Transverse colon (tissue), 4 donors: Measurements from ENCODE around the gene NNAT. TPM values are rescaled to one million over a fixed set of nuclear protein-coding genes. Genes with fewer than 3 reads are reported as not detected.

Source experiments
- DNase-seq: peaks from one replicate; pipeline ENCODE4 v3.0.0-alpha.2; 2019
- H3K27ac ChIP-seq, 4 donors: fragments of 200-600 bp; sonication (generic); 2 replicates each; pipeline ENCODE4 v1.5.1; 2016 to 2018; ENCODE audit warnings: inconsistent platforms in 4 of 4
- H3K27me3 ChIP-seq: fragments of 200-600 bp; sonication (generic); 2 replicates; pipeline ENCODE4 v1.5.1; 2017; ENCODE audit warnings: inconsistent platforms
- H3K36me3 ChIP-seq, 4 donors: fragments of 200-600 bp; sonication (generic); 2 replicates each; pipeline ENCODE4 v1.5.1; 2017 to 2019; ENCODE audit warnings: inconsistent platforms in 4 of 4
- H3K4me1 ChIP-seq, 4 donors: fragments of 200-600 bp; sonication (generic); 2 replicates each; pipeline ENCODE4 v1.5.1; 2017 to 2020; ENCODE audit warnings: inconsistent platforms in 4 of 4
- H3K4me3 ChIP-seq, 4 donors: fragments of 200-600 bp; sonication (generic); 1 replicate in 1 of 4; 2 replicates in 3 of 4; pipeline versions ENCODE4 v1.5.1 to v1.6.1; 2017 to 2019; ENCODE audit warnings: inconsistent platforms in 4 of 4
- H3K9me3 ChIP-seq, 2 donors: fragments of 200-600 bp; sonication (generic); 2 replicates each; pipeline ENCODE4 v1.5.1; 2017 to 2019; ENCODE audit warnings: inconsistent platforms in 2 of 2
- EP300 ChIP-seq: sonication (generic); formaldehyde crosslinking; IDR thresholded peaks from one replicate; pipeline ENCODE4 v1.6.1; 2017; ENCODE audit warnings: antibody characterized with exemption, low read depth
- POLR2A ChIP-seq: fragments of 450-650 bp; IDR thresholded peaks from one replicate; pipeline ENCODE4 v1.6.1; 2016; ENCODE audit warnings: antibody characterized with exemption, mild to moderate bottlenecking, moderate library complexity
- POLR2AphosphoS5 ChIP-seq, 3 donors: sonication (generic); formaldehyde crosslinking; IDR thresholded peaks; one replicate each; pipeline ENCODE4 v1.6.1; 2016; ENCODE audit warnings: antibody characterized with exemption in 3 of 3
- WGBS, 2 donors: methylation state at CpG; one replicate each; pipeline ENCODE4 v1.1.5; 2018; ENCODE audit warnings: low coverage in 1 of 2; 5-methylcytosine and 5-hydroxymethylcytosine counted together
- in situ Hi-C, 4 donors: fragments of 200-750 bp; cut with MboI; loops; one replicate each; pipeline versions ENCODE4 v1.15.0 to v1.15.1; 2017; ENCODE audit warnings: low sequenced_read_pairs in 3 of 4, low pct_ligation_motif_present in 1 of 4, low pct_unique_long_range_greater_than_20kb in 1 of 4
- intact Hi-C: fragments of 100-400 bp; cut with DNase I; formaldehyde crosslinking; loops from one replicate; pipeline ENCODE4 v1.15.1; 2023; ENCODE audit warnings: low total_unique reads
- total RNA-seq, 4 donors: library from RNA; depleted of rRNA; stranded (reverse); fragments of >200 nt; gene quantifications; one replicate each; pipeline ENCODE4 v1.1.0, GENCODE V29; 2016
- TF ChIP-seq, protein P1 (sequence below), 5 experiments: fragments of 200-600 bp in 3 of 5; fragments of 450-650 bp in 2 of 5; sonication (generic) in 3 of 5; IDR thresholded peaks; 1 replicate in 2 of 5; 2 replicates in 3 of 5; pipeline ENCODE4 v1.5.1; 2016 to 2017; ENCODE audit warnings: antibody characterized with exemption in 5 of 5, inconsistent platforms in 3 of 5, mild to moderate bottlenecking in 2 of 5, moderate library complexity in 1 of 5

NNAT gene
- total RNA-seq, 4 donors from 2014 or later, result 11.3 to 33.0 (median 14.3) TPM

DNA sequence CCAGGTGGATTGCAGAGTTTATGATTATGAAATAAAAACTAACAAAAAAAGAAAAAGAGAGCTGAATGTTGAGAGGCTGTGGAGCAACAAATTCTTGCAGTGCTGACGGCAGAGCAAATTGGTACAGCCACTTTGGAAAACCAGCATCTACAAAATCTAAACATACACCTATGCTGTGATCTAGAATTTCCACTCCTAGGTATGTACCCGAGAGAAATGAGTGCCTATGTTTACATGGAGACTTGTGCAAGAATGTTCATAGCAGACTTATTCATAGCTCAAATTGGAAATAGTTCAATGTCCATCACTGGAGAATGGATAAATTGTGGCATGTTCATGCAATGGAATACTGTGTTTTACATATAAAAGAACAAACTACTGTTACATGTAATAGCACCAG lies 9.6 kb downstream of the NNAT start:
- DNase-seq, result no peak
- Histone ChIP-seq H3K36me3 (no peaks in the 10 kb centered on the region), H3K4me3 (no peak overlapping the region), H3K9me3 (no peaks in the 10 kb centered on the region), H3K27ac (no peak overlapping the region), H3K27me3 (no peaks in the 10 kb centered on the region), H3K4me1 (peaks cover 8 to 38% (median 22%) of the 10 kb centered on the region in 4 donors)
- WGBS, 2 donors, result 75 to 83% methylated on average over 1 to 2 of the region's 2 CpGs
- no peak for TF ChIP-seq POLR2A
- intact Hi-C loops, result loop anchor here (5.0 kb wide), 1 partner anchor 138 kb away; no protein-coding TSS in a partner anchor
- in situ Hi-C loops, result loop anchor here (5.0 to 25.0 kb wide), 6 partner anchors 126 to 336 kb away; no protein-coding TSS in a partner anchor

DNA sequence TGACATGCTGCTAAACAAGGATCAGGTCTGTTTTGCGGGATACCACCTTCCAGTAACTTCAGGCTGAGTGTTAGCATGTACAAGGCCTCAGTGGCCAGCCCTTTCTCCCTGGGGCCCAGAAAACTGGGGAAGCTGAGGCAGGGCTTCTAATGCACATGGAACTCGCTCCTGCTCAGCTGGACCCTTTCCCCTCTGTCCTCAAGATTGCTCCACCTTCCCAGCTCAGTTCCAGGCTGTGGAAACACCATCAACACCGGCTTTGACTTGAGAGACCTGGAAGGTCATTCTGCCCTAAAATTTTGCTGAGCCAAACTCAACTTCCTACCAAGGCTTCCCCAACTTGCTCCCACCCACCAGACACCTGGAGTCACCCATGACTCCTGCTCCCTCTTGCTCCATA lies 10.8 kb downstream of the NNAT start:
- Histone ChIP-seq H3K9me3 (no peaks in the 10 kb centered on the region), H3K4me1 (peaks cover 4 to 37% (median 16%) of the 10 kb centered on the region in 4 donors), H3K36me3 (no peaks in the 10 kb centered on the region), H3K27me3 (no peaks in the 10 kb centered on the region), H3K27ac (no peak overlapping the region), H3K4me3 (no peak overlapping the region)
- no peak for TF ChIP-seq POLR2AphosphoS5 (IDR thresholded peaks at IDR 0.05)
- TF ChIP-seq, protein P1, sequence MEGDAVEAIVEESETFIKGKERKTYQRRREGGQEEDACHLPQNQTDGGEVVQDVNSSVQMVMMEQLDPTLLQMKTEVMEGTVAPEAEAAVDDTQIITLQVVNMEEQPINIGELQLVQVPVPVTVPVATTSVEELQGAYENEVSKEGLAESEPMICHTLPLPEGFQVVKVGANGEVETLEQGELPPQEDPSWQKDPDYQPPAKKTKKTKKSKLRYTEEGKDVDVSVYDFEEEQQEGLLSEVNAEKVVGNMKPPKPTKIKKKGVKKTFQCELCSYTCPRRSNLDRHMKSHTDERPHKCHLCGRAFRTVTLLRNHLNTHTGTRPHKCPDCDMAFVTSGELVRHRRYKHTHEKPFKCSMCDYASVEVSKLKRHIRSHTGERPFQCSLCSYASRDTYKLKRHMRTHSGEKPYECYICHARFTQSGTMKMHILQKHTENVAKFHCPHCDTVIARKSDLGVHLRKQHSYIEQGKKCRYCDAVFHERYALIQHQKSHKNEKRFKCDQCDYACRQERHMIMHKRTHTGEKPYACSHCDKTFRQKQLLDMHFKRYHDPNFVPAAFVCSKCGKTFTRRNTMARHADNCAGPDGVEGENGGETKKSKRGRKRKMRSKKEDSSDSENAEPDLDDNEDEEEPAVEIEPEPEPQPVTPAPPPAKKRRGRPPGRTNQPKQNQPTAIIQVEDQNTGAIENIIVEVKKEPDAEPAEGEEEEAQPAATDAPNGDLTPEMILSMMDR (IDR thresholded peaks at IDR 0.05), result no peak
- TF ChIP-seq EP300, result no peak
- no peak for TF ChIP-seq POLR2A
- 67 to 86% methylated on average over 2 to 3 of the region's 3 CpGs for WGBS, 2 donors
- in situ Hi-C loops (loop anchor here (5.0 to 25.0 kb wide), 6 partner anchors 127 to 337 kb away; no protein-coding TSS in a partner anchor), intact Hi-C loops (loop anchor here (5.0 kb wide), 1 partner anchor 140 kb away; no protein-coding TSS in a partner anchor)
- DNase-seq, result no peak

DNA sequence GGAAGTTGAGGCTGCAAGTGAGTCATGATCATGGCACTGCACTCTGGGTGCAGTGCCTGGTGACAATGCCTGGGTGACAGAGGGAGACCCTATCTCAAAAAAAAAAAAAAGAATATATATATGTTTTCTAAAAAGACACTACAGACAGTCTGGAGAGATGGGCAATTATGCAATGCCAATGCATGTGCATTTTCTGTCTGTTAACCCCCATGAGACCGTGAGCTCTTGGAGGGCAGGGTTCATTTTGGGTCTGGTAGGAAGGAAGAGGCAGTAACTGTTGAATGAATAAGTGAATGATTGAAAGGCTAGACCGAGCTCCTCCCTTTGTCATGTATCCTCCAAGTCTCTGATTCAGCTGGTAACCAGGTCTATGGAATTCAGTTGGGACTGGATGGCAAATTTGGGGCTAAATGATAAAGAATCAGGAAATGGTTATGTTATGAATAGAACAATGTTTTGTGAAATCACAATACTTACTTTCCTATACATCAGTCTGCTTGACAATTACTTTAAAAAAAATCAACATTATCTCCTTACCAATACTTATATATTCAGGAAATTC lies 12.2 kb downstream of the NNAT start:
- H3K27me3 ChIP-seq, result no peaks in the 10 kb centered on the region
- DNase-seq, result no peak
- H3K36me3 ChIP-seq, result no peaks in the 10 kb centered on the region
- in situ Hi-C loops, result loop anchor here (5.0 to 25.0 kb wide), 6 partner anchors 128 to 338 kb away; no protein-coding TSS in a partner anchor
- intact Hi-C loops, result loop anchor here (5.0 kb wide), 1 partner anchor 141 kb away; no protein-coding TSS in a partner anchor
- H3K9me3 ChIP-seq, result no peaks in the 10 kb centered on the region
- peaks cover 4 to 36% (median 15%) of the 10 kb centered on the region in 4 donors for H3K4me1 ChIP-seq
- WGBS, 2 donors, result 72 to 83% methylated on average over 2 of the region's 2 CpGs
- H3K27ac ChIP-seq, result no peak overlapping the region
- H3K4me3 ChIP-seq, result no peak overlapping the region
- TF ChIP-seq EP300 (no peak), POLR2A (no peak), POLR2AphosphoS5 (IDR thresholded peaks at IDR 0.05) (no peak)
- TF ChIP-seq, protein P1 (IDR thresholded peaks at IDR 0.05), result no peak

DNA sequence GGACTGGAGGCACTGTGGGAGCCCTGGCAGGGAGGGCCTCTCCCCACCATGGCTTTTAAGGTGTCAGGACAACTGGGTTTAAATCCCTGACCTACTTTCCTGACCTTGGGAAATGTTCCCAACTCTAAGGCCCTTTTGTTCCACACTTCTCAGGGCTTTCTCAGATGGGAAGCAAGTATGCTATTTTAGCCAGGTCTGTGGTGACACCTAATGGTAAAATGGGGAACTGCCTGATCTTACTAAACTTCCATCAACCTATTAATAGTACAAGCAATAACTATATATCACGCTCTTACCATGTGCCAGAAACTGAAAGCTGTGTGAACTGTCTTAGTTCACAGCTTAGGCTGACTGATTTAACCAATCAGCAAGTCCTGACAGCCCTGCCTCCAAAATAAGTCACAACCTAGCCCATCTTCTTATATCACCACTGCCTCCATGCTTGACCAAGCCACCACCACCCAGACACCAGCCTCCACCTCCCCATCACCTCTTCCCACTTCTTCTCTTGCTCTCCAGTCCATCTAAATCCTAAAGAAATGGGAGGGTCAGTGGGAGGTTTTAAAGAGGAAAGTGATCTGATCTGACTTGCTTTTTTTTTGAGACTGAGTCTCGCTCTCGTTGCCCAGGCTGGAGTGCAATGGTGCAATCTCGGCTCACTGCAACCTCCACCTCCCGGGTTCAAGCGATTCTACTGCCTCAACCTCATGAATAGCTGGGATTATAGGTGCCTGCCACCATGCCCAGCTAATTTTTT lies 13.5 kb downstream of the NNAT start:
- WGBS, 2 donors, result 67 to 100% methylated on average over 2 to 6 of the region's 6 CpGs
- Histone ChIP-seq H3K9me3 (no peaks in the 10 kb centered on the region), H3K4me1 (peaks cover 3 to 35% (median 10%) of the 10 kb centered on the region in 4 donors), H3K27ac (no peak overlapping the region), H3K27me3 (no peaks in the 10 kb centered on the region), H3K36me3 (no peaks in the 10 kb centered on the region), H3K4me3 (no peak overlapping the region)
- in situ Hi-C loops, result loop anchor here (5.0 to 25.0 kb wide), 8 partner anchors 130 to 340 kb away; no protein-coding TSS in a partner anchor
- TF ChIP-seq, protein P1 (IDR thresholded peaks at IDR 0.05), result peak; percentile 82 to 97 (median 87)
- TF ChIP-seq POLR2A, result no peak
- TF ChIP-seq EP300, result no peak
- peak; percentile 44 for DNase-seq
- intact Hi-C loops, result loop anchor here (2.0 to 5.0 kb wide), 2 partner anchors 142 to 264 kb away; no protein-coding TSS in a partner anchor
